Measurements from ENCODE around the gene TBC1D2.
A peak's percentile ranks its signal among the peaks of the same experiment; 100 is the strongest.
"Not testable (repeated sequence)": the region's sequence is repeated elsewhere in the genome, so short reads cannot be mapped to it uniquely, and the experiment has no call there.

TBC1D2 gene

DNA sequence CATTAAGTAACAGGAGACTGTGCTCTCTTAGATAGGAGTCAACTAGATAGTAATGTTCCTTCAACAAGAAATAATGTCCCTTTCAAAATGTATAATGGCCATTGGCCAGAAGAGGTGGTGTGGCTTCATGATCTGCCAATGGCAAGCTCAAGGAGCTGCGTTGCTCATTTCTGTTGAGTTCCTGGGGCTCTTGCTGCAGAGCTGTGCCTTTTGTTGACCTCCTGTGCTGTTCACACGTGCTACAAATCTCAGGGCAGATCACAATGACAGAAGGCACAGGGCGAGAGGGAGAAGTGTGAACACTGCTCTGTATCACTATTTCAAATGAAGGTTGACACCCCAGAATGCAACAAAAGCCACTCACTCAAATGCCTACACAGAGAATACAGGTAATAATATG lies 16.0 kb upstream of the TBC1D2 start:
- DNase-seq, result no peak

DNA sequence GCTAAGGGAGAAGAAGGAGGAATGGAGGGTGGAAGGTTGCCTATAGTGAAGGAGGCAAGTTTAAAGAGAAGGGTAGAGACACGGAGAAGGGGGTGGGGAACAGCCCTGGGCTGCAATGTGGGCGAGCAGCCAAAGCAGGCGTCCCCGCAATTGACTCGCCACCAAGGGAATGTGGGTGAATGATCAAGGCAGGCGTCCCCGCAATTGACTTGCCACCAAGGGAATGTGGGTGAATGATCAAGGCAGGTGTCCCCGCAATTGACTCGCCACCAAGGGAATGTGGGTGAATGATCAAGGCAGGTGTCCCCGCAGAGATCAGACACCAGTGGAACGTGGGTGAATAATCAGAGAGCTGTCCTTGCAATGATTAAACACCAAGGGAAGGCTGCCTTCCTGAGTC lies 14.8 kb upstream of the TBC1D2 start:
- not testable (repeated sequence) for DNase-seq

DNA sequence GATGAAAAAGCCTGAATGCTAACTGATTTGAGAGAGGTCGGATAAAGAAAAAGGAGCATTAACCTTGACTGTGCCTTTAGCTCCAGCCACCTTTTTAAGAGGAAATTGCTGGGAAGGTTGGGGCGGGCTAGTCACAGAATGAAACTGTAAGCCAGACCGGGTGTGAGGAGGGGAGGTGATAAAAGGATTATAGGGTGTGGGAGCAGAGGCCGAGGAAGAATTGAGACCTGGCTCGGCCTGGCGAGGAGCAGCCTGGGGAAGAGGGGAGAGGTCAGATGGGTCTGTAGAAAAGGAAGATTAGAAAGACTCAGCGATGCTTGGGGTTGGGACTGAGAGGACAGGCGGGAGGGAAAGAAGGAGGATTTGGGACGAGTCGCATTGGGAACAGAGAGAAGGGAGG lies 14.2 kb upstream of the TBC1D2 start:
- DNase-seq, result not testable (repeated sequence)

DNA sequence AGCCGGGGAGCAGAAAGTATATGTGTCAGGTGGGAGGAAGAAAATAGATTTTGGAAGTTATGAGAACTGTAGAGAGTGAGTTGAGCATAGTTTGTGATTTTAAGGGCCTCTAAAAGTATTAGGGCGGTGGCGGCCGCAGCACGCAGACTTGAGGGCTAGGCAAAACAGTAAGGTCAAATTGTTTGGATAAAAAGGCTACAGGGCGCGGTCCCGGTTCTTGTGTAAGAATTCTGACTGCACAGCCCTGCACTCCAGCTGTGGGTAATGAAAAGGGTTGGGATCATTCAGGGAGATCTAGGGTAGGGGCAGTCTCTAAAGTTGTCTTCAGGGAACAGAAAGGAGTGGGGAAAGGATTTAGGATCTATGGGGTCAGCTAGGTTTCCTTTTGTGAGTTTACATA lies 12.1 kb upstream of the TBC1D2 start:
- DNase-seq, result not testable (repeated sequence)

DNA sequence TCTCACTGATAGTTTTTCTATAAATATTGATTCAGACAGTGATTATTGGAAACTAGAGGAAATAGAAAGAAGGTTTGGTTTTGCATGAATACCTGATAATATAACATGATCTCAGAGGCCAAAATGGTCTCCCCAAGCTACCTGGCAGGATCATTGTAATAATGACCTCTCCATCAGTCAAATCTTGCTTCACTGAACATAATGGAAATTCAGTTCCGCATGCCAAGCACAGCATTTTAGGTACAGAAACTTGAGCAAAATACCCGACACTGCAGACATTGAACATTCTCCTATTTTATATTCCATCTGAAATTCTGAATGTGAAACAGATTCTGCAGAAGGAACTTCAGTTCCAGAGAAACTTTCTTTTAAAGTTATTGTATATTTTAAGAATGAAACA lies 9.1 kb upstream of the TBC1D2 start:
- DNase-seq, result no peak

DNA sequence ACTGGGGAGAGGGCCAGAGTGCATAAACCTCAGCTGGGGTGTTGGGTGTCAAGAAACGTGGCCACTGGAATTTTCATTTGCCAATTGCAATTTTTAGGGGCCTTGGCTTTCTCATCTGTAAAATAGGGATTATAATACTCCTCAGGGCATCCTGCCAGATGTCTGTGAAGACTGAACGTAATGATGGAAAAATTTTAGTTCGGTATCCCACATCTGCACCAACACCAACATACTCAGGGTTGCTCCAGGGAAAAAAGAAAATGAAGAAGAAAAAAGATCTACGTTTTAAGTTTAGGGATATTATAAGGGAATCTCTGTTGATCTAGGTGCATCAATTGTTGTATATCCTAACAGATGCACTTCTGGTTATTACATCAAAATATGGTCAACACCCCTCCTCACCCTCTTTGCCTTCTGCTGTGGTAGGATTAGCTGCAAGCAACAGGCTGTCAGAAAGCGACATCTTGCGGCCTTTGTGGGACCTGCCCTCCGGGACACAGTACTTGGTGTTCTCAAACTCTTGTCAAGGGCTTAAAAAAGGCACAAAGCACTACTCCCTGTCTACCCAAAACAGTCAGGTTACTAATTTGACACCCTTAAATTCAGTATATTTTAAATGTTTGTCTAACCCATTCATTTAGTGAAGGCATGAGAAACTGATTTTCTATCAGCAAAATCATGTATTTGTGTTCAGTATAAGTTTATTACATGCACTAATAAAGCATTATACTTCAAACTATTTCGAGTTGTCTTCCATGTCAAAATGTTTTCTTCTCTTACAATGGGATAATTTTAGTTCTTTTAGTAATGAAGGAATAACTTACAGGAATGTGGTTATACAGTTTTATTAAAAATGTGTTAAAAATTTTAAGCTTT lies 8.3 kb upstream of the TBC1D2 start:
- DNase-seq, result peak; percentile 92

DNA sequence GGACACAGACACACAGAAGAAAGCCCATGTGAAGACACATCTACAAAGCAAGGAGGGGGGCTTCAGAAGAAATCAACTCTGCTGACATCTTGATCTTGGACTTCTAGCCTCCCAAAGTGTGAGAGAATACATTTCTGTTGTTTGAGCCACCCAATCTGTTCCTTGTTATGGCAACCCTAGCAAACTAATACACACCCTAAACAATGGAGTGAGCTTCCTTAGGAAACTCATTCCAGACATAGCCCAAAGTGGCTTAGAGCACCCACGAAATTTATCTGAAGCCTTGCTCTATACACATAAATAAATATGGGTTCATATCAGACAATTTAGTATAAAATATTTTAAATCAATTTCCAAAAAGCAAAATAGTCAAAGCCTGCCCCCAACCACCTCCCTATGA lies 7.6 kb upstream of the TBC1D2 start:
- DNase-seq, result no peak

DNA sequence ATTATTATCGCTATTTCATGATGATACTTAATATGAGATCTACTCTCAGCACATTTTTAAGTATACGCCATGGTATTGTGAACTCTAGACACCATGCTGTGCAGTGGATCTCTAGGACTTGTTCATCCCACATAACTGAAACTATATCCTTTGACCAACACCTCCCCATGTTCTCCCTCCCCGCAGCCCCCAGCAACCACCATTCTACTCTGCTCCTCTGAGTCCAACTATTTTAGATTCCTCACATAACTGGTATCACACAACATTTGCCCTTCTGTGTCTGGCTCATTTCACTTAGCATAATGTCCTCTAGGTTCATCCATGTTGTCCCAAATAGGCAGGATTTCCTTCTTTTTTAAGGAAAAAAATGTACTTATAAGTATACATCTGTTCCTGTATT lies 6.6 kb upstream of the TBC1D2 start:
- no peak for DNase-seq

DNA sequence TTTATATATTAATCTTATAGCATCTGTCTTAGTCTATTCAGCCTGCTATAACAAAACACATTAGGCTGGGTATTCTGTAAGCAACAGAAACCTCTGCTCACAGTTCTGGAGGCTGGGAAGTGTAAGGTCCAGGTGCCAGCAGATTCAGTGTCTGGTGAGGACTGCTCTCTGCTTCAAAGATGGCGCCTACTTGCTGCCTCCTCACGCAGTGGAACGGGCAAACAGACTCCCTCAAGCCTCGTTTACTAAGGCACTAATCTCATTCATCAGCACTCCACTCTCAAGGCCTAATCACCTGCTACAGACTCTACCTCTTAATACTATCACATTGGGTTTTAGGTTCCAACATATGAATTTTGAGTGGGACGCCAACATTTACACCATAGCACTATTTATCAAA lies 5.2 kb upstream of the TBC1D2 start:
- no peak for DNase-seq

DNA sequence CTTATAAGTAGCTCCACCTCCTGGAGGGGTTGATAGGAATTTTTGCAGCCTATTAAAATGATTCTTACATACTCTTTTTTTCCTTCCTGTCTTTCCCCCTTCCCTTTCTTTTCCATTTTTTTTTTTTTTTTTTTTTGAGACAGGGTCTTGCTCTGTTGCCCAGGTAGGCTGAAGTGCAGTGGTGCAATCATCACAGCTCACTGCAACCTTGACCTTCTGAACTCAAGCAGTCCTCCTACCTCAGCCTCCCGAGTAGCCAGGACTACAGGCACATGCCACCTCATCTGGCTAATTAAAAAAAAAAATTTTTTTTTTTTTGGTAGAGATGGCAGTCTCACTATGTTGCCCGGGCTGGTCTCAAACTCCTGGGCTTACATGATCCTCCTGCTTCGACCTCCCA lies 4.3 kb upstream of the TBC1D2 start:
- peak; percentile 31 for DNase-seq

DNA sequence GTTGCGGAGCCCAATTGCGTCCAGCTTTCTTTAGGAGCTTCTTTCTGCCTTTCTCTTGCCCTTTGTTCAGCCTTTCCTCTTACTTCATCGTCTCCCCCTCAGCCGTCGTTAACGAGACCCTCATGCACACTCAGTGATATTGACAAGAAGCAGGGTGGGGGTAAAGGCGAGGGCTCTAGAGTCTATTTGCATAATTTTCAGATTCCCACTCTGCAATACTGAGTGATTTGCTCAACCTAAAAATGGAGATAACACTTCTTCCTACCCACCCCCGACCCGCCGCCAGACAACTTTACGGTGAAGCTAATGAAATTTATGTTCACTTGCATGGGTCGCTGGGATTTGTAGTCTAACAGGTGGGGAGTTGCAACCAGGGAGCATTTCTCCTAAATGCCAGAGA lies 1.3 kb upstream of the TBC1D2 start:
- DNase-seq, result peak; percentile 88

DNA sequence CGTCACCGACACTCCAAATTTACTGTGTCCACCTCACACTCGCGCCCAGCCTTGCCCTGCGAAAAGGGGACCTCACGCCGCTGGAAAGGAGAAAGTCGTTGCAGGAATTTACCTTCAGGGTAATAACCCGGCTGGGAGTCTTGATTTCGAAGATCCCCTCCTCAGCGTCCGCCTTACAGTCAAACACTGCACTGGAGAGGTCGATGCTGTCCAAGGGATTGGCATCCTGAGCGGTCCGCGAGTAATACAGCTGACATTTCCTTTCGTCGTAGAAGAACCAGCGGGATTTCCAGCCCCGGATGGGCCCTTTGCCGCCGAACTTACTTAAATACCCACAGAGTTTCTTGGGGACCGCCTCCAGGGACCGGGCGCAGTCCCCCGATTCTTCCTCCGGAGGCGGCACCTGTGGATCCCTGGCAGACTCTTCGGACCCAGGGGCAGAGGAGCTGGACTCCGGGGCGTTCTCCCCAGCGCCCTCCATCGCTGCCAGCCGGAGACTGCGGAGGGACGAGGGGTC lies 330 bp downstream of the TBC1D2 start:
- peak; percentile 52 for DNase-seq

DNA sequence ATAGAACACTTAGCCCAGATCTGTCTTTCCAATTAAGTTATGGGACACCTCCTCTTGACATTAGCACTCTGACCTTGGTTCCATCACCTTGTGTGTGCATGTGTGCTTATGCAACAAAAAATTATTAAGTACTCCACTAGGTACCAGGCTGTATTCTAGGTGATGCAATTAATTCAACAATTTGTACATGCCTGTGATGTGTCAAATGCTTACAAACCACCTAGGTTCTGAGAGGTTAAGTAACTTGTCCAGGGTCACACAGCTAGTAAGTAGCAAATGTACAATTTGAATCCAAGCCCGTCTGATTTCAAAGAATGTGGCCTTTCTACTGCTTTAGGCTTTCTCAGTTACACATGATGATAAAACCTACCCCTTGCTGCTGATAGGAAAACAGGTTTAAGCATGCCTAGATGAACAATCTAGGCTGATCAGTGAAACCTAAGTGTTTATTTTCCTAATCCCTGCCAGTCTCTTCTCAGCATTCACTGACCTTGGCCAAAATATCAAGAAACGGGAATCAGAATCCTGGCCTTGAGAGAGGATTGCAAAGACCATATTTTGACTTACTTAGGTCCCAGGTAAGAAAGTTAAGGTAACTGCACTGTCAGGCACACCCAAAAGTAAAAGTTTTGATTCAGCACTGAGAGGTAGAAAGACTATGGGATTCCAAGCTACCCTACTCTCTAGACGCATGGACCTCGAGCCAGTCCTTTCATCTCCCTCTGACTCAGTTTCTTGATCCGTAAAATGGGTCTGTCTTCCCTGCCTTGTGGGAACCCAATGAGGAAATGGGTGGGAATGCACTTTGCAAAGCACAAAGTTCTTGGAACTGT lies 1.0 kb downstream of the TBC1D2 start:
- no peak for DNase-seq

DNA sequence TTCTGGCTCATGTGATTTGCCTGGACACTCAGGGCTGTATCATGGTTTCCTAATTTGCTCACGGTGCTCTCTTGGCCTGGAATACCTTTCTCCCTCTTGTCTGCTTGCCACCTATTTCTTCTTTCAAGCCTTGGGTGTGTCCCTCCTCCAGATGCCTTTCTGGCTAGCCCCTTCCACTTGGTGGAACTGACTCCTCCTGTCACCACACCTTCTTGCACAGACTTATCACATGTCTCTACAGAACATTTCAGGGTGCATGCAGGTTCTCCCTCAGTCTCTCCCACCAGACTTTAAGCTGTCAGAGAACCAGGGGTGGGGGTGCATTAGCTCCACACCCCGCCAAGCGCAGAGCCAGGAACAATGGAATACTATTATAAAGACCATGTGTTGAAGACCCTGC lies 1.9 kb downstream of the TBC1D2 start:
- DNase-seq, result no peak

DNA sequence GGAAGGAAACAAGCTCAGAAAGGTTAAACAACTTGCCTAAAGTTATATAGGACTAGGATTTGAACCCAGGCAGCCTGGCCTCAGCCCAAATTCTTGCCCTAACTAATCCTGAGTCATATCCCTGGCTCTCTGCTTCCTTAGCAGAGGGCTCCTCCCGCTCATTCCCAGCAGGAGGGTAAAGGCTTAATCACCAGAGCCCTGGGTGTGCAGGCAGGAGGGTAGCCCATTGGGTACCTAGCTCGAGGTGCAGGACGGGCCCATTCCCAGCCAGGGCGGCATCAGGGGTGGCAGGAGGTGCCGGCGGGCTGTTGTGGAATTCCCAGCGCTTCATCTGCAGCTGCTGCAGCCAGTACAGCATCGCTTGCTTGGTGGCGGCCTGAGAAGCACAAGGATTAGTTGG lies 3.9 kb downstream of the TBC1D2 start:
- no peak for DNase-seq

DNA sequence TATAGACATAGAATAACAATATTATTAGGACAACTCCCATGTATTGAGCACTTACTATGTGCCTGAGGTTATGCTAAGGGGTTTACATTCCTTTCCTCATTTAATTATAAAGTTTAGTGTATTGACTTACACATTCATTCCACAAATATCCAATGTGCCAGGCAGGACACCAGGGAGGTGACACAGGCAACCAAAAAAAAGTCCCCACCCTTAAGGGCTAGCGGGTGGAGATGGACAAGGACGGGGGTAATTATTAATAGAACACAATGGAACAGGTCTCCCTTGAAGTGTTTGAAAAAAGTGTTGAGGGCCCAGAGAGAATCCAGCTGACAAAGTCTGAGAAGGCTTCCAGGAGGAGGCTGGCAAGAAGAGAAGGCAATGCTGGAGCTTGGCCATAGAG lies 5.7 kb downstream of the TBC1D2 start:
- DNase-seq, result no peak

DNA sequence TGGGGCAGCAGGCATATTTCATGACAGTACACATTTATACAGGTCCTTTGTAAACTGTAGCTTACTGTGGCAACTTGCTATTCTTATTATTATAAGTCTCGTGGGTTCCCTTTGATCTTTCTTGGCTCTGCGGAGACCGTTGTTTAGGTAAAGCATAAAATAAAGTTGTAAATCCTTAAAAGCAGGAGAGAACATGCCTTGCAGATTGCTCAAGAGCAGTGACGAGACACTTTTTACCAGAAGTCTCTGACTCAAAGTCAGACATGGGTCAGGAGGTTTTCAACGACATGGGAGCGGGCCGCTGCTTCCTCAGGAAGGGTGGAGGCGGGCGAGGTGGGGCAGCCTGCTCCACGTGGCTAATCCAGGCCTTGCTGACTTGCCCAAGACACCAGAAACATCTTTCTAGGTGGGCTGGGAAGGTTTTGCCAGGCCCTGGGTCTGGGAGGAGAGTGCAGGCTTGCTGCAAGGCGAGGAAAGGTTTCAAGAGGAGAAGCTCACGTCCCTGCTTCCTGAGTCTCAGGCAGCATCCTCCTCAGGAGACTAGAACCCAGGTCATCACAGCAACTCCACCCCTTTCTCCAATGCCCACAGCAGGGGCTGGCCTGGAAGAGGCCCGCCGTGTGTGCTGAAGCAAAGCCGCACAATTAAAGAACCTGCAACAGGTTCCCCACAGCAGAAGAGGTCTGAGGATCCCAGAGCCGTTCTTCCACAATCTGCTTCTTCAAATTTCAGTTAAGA lies 6.5 kb downstream of the TBC1D2 start:
- DNase-seq, result peak; percentile 89

DNA sequence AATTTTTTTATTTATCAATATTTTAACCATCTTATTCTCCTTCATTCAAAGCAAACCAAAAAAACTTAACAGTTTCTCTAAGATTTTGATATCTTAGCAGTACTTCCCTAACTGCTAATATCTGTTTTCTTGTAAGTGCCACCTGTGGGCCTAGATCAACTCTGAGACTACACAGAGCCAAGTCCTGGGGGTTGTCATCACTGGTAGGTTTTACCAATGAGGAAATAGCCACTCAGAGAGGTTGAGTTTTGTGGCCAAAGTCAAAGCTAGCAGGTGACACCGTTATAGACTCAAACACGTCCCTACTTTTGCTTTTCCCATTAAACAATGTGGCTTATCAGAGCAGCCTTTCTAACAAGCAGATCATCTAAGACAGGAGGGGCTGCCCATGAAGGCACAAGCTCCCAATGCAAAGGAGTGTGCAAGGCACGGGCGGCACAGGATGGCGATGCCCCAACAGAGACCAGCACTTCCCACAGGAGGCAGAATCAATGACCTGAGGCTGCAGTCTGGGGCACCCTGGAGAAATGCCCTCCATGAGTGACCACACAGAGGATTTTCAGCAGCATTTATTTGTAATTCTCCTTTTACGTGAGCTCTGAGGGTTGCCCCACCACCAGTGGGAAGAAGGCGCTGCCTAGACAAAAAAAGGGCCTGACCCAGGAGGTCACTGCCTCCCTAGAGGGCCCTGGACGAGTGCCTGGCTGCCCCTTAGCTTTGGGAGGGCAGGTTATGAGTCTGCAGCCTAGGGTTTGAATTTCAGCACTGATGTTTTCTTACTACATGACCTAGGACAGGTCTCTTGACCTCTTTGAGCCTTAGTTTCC lies 7.4 kb downstream of the TBC1D2 start:
- peak; percentile 54 for DNase-seq

DNA sequence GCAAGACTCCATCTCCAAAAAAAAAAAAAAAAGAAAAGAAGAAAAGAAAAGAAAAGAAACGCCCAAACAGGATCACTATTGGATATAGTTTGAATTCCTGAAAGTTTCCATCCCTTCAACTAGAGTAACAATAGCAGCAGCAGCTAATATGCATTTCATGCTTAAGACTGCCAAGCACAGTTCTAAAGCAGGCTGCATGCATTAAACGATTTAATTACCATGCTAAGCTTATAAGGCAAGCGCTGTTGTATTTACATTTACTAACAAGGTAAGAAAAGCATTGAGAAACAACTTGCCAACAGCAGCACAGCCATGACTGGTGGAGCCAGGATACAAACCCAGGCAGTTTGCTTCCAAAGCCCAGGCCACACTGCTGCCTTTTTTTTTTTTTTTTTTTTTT lies 13.0 kb downstream of the TBC1D2 start:
- no peak for DNase-seq

DNA sequence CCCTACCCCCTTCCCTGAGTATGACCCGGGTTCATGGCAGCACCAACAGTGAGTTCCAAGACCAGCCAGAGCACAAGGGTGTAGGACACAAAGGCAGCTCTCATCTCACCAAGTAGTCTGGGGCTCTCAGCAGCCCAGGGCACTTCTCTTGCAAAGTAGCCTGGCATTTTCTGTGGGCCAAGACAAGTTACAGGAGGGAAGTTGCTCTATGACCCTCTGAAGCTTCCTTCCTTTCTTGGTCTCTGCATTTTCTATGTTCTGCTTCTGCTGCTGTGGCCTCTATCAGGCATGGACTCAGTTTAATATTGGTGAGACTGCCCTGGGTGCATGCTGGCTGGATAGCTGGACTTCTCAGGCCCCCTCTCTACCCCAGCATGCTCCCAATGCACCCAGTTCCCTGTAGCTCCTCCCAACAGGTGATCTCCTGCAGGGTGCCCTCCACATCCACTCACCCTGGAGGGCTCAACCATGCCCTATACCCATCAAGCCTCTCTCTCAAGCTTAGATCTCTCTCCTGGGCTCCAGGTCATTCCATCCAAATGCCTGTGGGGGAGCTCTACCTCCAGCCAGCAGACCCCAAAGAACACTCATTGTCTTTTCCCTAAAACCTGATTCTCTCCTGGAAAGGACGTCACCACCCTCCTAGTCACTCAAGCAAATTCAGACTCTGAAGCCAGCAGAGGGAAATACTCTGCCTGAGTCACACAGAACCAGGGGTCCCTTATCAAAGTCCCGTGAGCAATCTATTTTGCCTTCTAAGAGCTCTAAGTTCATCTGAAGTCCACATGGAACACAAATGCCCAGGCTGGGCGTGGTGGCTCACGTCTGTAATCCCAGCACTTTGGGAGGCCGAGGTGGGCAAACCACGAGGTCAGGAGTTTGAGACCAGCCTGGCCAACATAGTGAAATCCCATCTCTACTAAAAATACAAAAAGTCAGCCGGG lies 13.8 kb downstream of the TBC1D2 start:
- DNase-seq, result peak; percentile 42

DNA sequence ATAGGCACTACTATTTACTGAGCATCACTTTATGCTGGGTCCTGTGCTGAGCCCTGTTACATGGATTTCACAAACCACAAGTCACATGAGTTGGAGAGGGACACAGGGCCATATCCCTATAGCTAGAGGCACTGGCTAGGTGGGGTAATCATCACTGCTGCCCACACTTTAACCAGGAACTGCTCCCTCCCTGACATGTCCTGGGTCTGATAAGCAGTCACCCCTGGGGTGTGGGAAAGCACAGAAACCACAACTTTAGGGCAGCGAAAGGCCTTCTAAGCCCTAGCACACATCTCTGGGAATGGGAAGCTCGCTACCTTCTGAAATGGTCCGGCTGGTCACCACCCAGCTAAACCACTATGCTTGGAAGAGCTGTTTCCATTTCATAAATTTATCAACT lies 15.0 kb downstream of the TBC1D2 start:
- DNase-seq, result peak; percentile 88
